ENCODE results near the gene LBH. TPM values are rescaled to one million over a fixed set of nuclear protein-coding genes. Genes with fewer than 3 reads are reported as not detected.

The LBH gene
- polyA plus RNA-seq, 2 donors: 3.1 to 4.5 TPM

DNA sequence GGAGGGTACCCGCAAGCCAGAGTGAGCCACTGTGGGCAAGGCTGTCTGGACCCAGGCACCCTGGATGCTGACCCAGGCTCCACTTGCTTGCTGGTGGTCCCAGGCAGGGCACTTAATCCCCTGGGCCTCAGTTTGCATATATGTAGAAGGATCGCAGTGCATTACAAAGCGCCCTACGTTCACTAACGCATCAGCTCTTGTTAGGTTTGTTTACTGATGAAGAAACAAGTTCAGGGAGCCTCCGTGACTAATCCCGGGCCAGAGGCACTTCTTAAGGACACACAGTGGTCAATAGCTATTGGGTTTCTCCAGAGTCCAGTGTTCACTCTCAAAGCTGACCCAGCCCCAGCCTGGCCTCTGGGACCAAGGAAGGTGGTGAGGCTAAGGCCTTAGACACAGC, 70.2 kb downstream of the LBH start:
- Histone ChIP-seq H3K9me3 (ENCODE audit: control insufficient read depth in 2 of 2, insufficient read depth in 1 of 2, low read depth in 1 of 2, low read length in 1 of 2) (no peaks in the 10 kb centered on the region), H3K27me3 (ENCODE audit: control insufficient read depth in 1 of 2, insufficient read depth in 2 of 2, low read length in 2 of 2) (no peaks in the 10 kb centered on the region), H3K4me3 (ENCODE audit: low read depth in 1 of 2, low read length in 2 of 2) (no peak overlapping the region), H3K27ac (ENCODE audit: low read depth in 2 of 2, low read length in 1 of 2) (peak overlapping the region in 1 of 2 donors; percentile 38), H3K36me3 (ENCODE audit: control insufficient read depth in 2 of 2, insufficient read depth in 2 of 2, low read length in 1 of 2) (no peaks in the 10 kb centered on the region), H3K4me1 (ENCODE audit: control insufficient read depth in 2 of 2, insufficient read depth in 2 of 2, low read length in 1 of 2) (peaks cover 0 to 2% of the 10 kb centered on the region in 2 donors)
- 89 to 90% methylated on average over 7 of the region's 7 CpGs for WGBS, 2 donors

DNA sequence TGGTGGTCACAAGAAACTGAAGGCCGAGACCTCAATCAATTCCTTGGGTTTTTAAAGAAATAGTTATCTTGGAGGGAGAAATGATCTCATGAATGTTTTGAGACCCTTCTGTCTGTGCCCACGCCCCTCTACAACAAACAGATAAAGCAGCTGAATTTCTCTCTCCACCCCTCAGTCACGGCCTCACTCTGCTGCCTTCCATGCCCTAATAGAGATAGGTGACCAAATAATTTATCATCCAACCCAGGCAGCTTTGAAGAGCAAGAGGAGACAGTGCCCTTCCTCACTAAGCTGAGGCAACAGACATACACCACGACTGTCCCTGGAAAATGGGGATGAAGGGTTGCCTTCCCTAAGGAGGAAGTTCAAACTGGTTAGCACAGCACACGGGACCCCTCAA, 71.2 kb downstream of the LBH start:
- 89 to 92% methylated on average over 5 of the region's 5 CpGs for WGBS, 2 donors
- Histone ChIP-seq H3K27ac (ENCODE audit: low read depth in 2 of 2, low read length in 1 of 2) (no peak overlapping the region), H3K36me3 (ENCODE audit: control insufficient read depth in 2 of 2, insufficient read depth in 2 of 2, low read length in 1 of 2) (no peaks in the 10 kb centered on the region), H3K4me3 (ENCODE audit: low read depth in 1 of 2, low read length in 2 of 2) (no peak overlapping the region), H3K4me1 (ENCODE audit: control insufficient read depth in 2 of 2, insufficient read depth in 2 of 2, low read length in 1 of 2) (peaks cover 0 to 2% of the 10 kb centered on the region in 2 donors), H3K9me3 (ENCODE audit: control insufficient read depth in 2 of 2, insufficient read depth in 1 of 2, low read depth in 1 of 2, low read length in 1 of 2) (no peaks in the 10 kb centered on the region), H3K27me3 (ENCODE audit: control insufficient read depth in 1 of 2, insufficient read depth in 2 of 2, low read length in 2 of 2) (no peaks in the 10 kb centered on the region)

DNA sequence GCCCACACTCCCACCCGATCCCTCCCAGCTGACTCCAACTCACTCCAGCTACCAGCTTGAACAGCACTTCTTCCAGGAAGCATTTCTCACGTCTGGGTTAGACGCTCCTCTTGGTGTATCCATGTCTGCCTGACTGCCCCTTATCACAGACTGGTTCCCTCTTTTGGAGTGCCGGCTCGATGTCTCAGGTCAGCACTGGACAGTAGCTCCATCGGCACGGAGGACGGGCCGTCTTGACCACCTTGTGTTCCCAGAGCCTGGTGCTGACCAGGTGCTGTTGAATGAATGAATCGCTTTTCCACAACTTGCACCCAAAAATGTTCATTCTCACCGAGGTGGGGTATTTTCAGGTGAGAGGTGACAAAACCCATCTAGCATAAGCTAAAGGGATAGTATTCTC, 71.8 kb downstream of the LBH start:
- peaks cover 0 to 2% of the 10 kb centered on the region in 2 donors for H3K4me1 ChIP-seq (ENCODE audit: control insufficient read depth in 2 of 2, insufficient read depth in 2 of 2, low read length in 1 of 2)
- H3K9me3 ChIP-seq (ENCODE audit: control insufficient read depth in 2 of 2, insufficient read depth in 1 of 2, low read depth in 1 of 2, low read length in 1 of 2): no peaks in the 10 kb centered on the region
- 92 to 96% methylated on average over 11 of the region's 11 CpGs for WGBS, 2 donors
- no peak overlapping the region for H3K27ac ChIP-seq (ENCODE audit: low read depth in 2 of 2, low read length in 1 of 2)
- H3K36me3 ChIP-seq (ENCODE audit: control insufficient read depth in 2 of 2, insufficient read depth in 2 of 2, low read length in 1 of 2): no peaks in the 10 kb centered on the region
- H3K4me3 ChIP-seq (ENCODE audit: low read depth in 1 of 2, low read length in 2 of 2): no peak overlapping the region
- no peaks in the 10 kb centered on the region for H3K27me3 ChIP-seq (ENCODE audit: control insufficient read depth in 1 of 2, insufficient read depth in 2 of 2, low read length in 2 of 2)

DNA sequence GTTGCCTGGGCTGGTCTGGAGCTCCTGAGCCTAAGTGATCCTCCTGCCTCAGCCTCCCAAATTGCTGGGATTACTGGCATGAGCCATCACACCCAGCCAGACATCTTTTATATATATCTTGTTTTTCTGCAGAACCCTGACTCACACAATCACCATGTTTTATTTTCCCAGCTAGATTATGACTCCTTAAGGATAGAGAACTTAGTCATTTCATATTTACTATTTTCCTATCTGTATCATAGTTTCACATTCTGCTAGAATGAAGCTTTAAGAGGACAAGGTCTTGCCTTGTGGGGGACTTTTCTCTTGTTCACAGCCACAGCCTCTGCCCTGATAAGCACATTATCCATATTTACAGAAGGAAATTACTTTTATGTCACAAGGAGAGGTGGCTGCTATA, 73.9 kb downstream of the LBH start:
- H3K4me1 ChIP-seq (ENCODE audit: control insufficient read depth in 2 of 2, insufficient read depth in 2 of 2, low read length in 1 of 2): peaks cover 0 to 2% of the 10 kb centered on the region in 2 donors
- H3K36me3 ChIP-seq (ENCODE audit: control insufficient read depth in 2 of 2, insufficient read depth in 2 of 2, low read length in 1 of 2): no peaks in the 10 kb centered on the region
- no peak overlapping the region for H3K27ac ChIP-seq (ENCODE audit: low read depth in 2 of 2, low read length in 1 of 2)
- H3K9me3 ChIP-seq (ENCODE audit: control insufficient read depth in 2 of 2, insufficient read depth in 1 of 2, low read depth in 1 of 2, low read length in 1 of 2): no peaks in the 10 kb centered on the region
- H3K4me3 ChIP-seq (ENCODE audit: low read depth in 1 of 2, low read length in 2 of 2): no peak overlapping the region
- H3K27me3 ChIP-seq (ENCODE audit: control insufficient read depth in 1 of 2, insufficient read depth in 2 of 2, low read length in 2 of 2): no peaks in the 10 kb centered on the region

DNA sequence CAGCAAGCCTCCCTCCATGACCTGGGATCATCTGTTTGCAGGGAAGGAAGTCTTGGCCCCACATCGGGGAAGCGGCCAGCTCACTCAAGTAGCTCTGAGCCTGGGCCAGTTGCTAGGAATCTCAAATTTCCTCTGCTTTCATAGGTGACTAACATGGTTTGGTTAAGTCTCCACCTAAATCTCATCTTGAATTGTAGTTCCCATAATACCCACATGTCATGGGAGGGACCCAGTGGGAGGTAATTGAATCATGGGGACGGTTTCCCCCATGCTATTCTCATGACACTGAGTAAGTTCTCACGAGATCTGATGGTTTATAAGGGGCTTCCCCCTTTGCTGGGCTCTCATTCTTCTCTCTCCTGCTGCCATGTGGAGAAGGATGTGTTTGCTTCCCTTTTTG, 75.2 kb downstream of the LBH start:
- Histone ChIP-seq H3K9me3 (ENCODE audit: control insufficient read depth in 2 of 2, insufficient read depth in 1 of 2, low read depth in 1 of 2, low read length in 1 of 2) (no peaks in the 10 kb centered on the region), H3K4me1 (ENCODE audit: control insufficient read depth in 2 of 2, insufficient read depth in 2 of 2, low read length in 1 of 2) (no peaks in the 10 kb centered on the region), H3K36me3 (ENCODE audit: control insufficient read depth in 2 of 2, insufficient read depth in 2 of 2, low read length in 1 of 2) (no peaks in the 10 kb centered on the region), H3K27ac (ENCODE audit: low read depth in 2 of 2, low read length in 1 of 2) (no peak overlapping the region), H3K4me3 (ENCODE audit: low read depth in 1 of 2, low read length in 2 of 2) (no peak overlapping the region), H3K27me3 (ENCODE audit: control insufficient read depth in 1 of 2, insufficient read depth in 2 of 2, low read length in 2 of 2) (no peaks in the 10 kb centered on the region)
- 88 to 89% methylated on average over 4 of the region's 4 CpGs for WGBS, 2 donors

DNA sequence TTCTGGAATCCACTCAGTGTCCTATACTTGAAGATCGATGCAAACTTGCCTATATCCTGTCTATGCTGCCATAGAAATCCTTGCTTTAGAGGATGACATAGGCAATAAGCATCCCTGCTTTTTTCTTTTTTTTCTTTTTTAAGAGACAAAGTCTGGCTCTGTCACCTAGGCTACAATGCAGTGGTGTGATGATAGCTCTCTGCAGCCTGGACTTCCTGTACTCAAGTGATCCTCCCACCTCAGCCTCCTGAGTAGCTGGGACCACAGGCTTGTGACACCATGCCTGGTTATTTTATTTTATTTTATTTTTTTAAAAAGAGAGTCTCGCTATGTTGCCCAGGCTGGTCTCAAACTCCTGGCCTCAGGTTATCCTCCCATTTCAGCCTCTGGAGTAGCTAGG, 76.9 kb downstream of the LBH start:
- H3K27ac ChIP-seq (ENCODE audit: low read depth in 2 of 2, low read length in 1 of 2): no peak overlapping the region
- no peaks in the 10 kb centered on the region for H3K27me3 ChIP-seq (ENCODE audit: control insufficient read depth in 1 of 2, insufficient read depth in 2 of 2, low read length in 2 of 2)
- no peaks in the 10 kb centered on the region for H3K36me3 ChIP-seq (ENCODE audit: control insufficient read depth in 2 of 2, insufficient read depth in 2 of 2, low read length in 1 of 2)
- H3K9me3 ChIP-seq (ENCODE audit: control insufficient read depth in 2 of 2, insufficient read depth in 1 of 2, low read depth in 1 of 2, low read length in 1 of 2): no peaks in the 10 kb centered on the region
- no peak overlapping the region for H3K4me3 ChIP-seq (ENCODE audit: low read depth in 1 of 2, low read length in 2 of 2)
- no peaks in the 10 kb centered on the region for H3K4me1 ChIP-seq (ENCODE audit: control insufficient read depth in 2 of 2, insufficient read depth in 2 of 2, low read length in 1 of 2)
- WGBS, 2 donors: 97% methylated on average over 2 of the region's 2 CpGs

Other genes starting within 250 kb of the LBH start
- 10 to 100 TPM; 45.5 to 61.5 TPM for gene YPEL5, start 84.5 kb upstream of the LBH start, polyA plus RNA-seq
- 1 to 10 TPM; 1.6 to 2.0 TPM for gene LCLAT1, start 215.7 kb downstream of the LBH start, polyA plus RNA-seq